Retinal pigment epithelial cell (primary cell): ENCODE results near the gene RAB40C.

Experiments
- DNase-seq: peaks from one replicate; pipeline ENCODE4 v3.0.0-alpha.2; 2010; ENCODE audit warnings: low read depth
- H3K4me3 ChIP-seq: 2 replicates; pipeline ENCODE4 v1.5.1; 2011; ENCODE audit warnings: mild to moderate bottlenecking, low read length, control low read depth, moderate library complexity
- TF ChIP-seq, protein P1 (sequence below): conservative IDR thresholded peaks from 2 replicates; pipeline ENCODE4 v1.5.1; 2011; ENCODE audit warnings: low read depth, low read length, control low read depth, inconsistent platforms

The RAB40C gene

DNA sequence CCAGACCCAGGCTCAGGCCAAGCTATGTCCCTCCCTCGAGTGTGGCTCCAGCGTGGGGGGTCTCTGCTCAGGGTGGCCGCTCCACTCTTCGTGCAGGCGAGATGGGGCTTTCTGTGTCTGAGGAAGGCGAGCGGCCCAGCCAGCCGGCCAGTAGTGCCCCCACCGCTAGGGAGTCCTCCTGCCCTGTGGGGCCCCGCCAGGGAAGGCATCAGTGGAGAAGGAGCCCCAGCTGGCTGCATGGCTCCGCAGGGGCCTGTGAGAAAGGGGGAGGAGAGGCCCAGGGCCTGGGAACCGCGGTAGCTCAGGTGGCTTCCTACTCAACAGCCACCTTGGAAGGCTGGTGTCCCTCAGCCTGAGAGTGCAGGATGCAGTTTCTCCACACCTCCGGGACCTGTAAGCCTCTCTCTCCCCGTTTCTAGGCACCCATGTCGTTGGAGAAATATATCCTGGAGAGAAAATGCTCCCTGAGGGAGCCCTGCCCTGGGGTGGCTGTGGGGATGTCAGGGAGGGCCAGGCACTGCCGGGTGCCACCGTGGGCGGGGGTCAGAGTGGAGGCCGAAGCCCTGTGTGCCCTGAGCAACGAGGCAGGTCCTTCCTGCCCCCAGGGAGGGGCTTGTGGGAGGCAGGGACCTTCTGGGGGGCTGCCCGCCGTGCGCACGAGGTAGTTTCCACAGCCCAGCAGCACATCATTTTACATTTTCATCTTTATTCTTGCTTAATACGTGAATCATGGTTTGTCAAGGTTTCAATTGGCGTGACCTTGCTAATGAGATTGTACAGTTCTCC is 16.8 kb upstream of the RAB40C start:
- DNase-seq: no peak
- H3K4me3 ChIP-seq: no peak overlapping the region
- TF ChIP-seq, protein P1, sequence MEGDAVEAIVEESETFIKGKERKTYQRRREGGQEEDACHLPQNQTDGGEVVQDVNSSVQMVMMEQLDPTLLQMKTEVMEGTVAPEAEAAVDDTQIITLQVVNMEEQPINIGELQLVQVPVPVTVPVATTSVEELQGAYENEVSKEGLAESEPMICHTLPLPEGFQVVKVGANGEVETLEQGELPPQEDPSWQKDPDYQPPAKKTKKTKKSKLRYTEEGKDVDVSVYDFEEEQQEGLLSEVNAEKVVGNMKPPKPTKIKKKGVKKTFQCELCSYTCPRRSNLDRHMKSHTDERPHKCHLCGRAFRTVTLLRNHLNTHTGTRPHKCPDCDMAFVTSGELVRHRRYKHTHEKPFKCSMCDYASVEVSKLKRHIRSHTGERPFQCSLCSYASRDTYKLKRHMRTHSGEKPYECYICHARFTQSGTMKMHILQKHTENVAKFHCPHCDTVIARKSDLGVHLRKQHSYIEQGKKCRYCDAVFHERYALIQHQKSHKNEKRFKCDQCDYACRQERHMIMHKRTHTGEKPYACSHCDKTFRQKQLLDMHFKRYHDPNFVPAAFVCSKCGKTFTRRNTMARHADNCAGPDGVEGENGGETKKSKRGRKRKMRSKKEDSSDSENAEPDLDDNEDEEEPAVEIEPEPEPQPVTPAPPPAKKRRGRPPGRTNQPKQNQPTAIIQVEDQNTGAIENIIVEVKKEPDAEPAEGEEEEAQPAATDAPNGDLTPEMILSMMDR: no peak

DNA sequence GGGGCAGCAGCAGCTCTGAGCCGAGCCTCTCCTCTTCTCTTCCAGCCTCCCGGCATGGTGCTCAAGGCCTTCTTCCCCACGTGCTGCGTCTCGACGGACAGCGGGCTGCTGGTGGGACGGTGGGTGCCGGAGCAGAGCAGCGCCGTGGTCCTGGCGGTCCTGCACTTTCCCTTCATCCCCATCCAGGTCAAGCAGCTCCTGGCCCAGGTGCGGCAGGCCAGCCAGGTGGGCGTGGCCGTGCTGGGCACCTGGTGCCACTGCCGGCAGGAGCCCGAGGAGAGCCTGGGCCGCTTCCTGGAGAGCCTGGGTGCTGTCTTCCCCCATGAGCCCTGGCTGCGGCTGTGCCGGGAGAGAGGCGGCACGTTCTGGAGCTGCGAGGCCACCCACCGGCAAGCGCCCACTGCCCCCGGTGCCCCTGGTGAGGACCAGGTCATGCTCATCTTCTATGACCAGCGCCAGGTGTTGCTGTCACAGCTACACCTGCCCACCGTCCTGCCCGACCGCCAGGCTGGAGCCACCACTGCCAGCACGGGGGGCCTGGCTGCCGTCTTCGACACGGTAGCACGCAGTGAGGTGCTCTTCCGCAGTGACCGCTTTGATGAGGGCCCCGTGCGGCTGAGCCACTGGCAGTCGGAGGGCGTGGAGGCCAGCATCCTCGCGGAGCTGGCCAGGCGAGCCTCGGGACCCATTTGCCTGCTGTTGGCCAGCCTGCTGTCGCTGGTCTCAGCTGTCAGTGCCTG is 15.7 kb upstream of the RAB40C start:
- H3K4me3 ChIP-seq: no peak overlapping the region
- TF ChIP-seq, protein P1: no peak
- no peak for DNase-seq

DNA sequence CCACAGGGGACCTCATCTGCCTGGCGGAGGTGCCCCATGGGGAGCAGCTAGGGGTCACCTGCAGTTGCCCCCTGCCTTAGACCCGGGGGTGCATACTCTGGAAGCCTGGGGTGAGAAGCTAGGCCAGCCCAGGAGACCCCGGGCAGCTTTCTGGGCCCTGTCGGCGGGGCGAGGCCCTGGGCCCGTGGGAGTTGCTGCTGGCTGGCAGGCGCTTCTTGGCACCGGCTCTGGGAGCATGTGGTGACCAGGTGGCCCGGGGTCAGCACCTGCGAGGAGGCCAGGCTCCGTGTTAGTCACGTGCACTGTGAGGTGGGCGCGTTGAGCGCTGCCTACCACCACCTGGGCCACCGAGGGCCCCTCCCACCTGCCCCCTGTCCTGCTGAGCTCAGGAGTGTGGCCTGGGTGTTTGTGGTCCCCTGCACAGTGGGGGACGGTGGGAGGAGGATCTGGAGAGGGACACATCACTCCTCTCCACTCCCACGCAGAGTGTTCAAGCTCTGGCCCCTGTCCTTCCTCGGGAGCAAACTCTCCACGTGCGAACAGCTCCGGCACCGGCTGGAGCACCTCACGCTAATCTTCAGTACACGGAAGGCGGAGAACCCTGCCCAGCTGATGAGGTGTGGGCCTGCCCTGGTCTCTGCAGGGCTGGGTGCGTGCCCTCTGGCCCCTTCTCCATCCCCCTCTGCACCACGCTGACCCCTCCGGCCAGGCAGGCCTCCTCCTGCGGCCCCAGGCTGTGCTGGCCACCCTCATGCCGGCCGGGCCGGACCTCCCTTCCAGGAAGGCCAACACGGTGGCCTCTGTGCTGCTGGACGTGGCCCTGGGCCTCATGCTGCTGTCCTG is 14.3 kb upstream of the RAB40C start:
- H3K4me3 ChIP-seq: no peak overlapping the region
- TF ChIP-seq, protein P1: no peak
- no peak for DNase-seq

DNA sequence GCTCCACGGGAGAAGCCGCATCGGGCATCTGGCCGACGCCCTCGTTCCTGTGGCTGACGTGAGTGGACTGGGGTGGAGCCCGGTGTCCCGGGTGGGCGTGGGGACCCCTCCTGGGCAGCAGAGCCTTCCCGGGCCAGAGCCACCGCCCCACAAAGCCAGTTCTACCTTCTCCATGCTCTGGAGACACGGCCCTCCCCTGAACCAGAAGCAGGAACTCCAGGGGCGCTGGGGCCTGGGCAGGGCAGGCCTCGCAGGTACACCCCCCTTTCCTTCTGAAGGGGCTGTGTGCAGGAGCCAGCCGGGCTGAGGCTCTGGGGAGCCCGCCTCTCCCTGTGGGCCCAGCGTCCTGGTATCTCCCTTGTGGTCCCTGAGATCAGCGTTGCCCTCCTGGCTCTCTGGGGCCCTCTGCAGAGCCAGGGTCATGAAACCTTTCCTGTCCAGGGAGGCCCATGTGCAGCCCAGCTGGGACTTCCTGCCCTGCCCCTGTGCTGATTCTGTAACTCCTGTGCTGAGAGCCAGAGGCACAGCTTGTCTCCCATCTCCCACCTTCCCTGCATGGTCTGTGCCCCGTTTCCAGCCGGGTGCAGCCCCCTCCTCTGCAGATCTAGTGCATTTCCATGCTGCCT is 13.6 kb upstream of the RAB40C start:
- DNase-seq: no peak
- TF ChIP-seq, protein P1: no peak
- no peak overlapping the region for H3K4me3 ChIP-seq

DNA sequence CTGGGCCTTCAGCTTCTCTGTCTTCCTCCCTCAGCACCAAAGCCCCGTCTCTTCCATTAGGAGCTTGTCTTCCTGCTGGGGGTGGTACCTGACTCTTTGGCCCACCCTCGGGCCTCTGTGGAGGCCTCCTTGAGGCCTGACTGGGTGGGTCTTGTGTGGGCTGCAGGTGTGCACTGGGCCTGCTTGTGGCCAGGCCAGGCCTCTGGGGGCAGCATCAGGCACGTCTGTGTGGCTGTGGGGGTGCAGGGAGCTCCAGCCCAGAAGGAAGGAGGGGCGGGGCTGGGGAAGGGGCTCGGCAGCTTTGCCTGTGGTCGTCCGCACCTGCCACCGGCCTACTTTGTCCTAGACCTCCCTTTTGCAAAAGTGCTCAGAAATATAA is 13.1 kb upstream of the RAB40C start:
- DNase-seq: no peak
- TF ChIP-seq, protein P1: peak; percentile 25
- no peak overlapping the region for H3K4me3 ChIP-seq

DNA sequence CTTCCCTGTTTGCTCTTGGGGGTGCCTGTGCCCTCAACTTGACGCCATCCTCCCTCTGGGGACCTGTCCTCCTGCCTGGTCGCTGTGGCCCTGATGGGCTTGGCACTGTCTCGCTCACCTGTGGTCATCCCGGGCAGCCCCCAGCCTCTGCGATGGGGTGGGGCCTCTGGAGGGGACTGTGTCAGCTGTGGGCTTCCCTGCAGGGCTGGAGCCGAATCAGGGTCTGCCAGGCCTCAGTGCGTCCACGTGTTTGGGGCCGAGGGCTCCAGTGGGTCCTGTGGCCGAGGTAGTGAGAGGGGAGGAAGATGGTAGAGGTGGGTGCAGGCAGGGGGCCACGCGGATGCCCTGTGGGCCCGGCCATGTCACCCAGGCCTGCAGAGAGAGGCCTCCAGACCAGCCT is 12.1 kb upstream of the RAB40C start:
- TF ChIP-seq, protein P1: no peak
- DNase-seq: no peak
- H3K4me3 ChIP-seq: no peak overlapping the region
